Suprapubic skin (tissue), 4 donors: ENCODE results near the gene SAMD4B. TPM values are rescaled to one million over a fixed set of nuclear protein-coding genes. Genes with fewer than 3 reads are reported as not detected.
A peak's percentile ranks its signal among the peaks of the same experiment; 100 is the strongest.

Experiments used
- DNase-seq, 2 donors: peaks; one replicate each; pipeline ENCODE4 v3.0.0-alpha.2; 2019; ENCODE audit warnings: low spot score in 2 of 2
- H3K27ac ChIP-seq: fragments of 200-600 bp; sonication (generic); one replicate; pipeline ENCODE4 v1.5.1; 2019
- H3K27me3 ChIP-seq: fragments of 200-600 bp; sonication (generic); one replicate; pipeline ENCODE4 v1.5.1; 2019
- H3K36me3 ChIP-seq: fragments of 200-600 bp; sonication (generic); one replicate; pipeline ENCODE4 v1.5.1; 2019
- H3K4me1 ChIP-seq: fragments of 200-600 bp; sonication (generic); one replicate; pipeline ENCODE4 v1.5.1; 2019
- H3K4me3 ChIP-seq: fragments of 200-600 bp; sonication (generic); one replicate; pipeline ENCODE4 v1.5.1; 2019; ENCODE audit warnings: mild to moderate bottlenecking
- H3K9me3 ChIP-seq: fragments of 200-600 bp; sonication (generic); one replicate; pipeline ENCODE4 v1.5.1; 2019
- EP300 ChIP-seq: sonication (generic); formaldehyde crosslinking; IDR thresholded peaks from one replicate; pipeline ENCODE4 v1.6.1; 2017; ENCODE audit warnings: antibody characterized with exemption
- POLR2A ChIP-seq, 2 donors: fragments of 450-650 bp; IDR thresholded peaks; one replicate each; pipeline ENCODE4 v1.6.1; 2017; ENCODE audit warnings: antibody characterized with exemption in 2 of 2, mild to moderate bottlenecking in 2 of 2, moderate library complexity in 2 of 2
- POLR2AphosphoS5 ChIP-seq, 3 donors: sonication (generic); formaldehyde crosslinking; IDR thresholded peaks; one replicate each; pipeline ENCODE4 v1.6.1; 2017; ENCODE audit warnings: antibody characterized with exemption in 3 of 3
- WGBS: methylation state at CpG from one replicate; pipeline ENCODE4 v1.1.5; 2018; 5-methylcytosine and 5-hydroxymethylcytosine counted together
- total RNA-seq, 4 donors: library from RNA; depleted of rRNA; stranded (reverse); fragments of >200 nt; gene quantifications; one replicate each; pipeline ENCODE4 v1.1.0, GENCODE V29; 2016
- TF ChIP-seq, protein P1 (sequence below), 2 donors: fragments of 200-600 bp in 1 of 2; fragments of 450-650 bp in 1 of 2; sonication (generic) in 1 of 2; IDR thresholded peaks; one replicate each; pipeline ENCODE4 v1.5.1; 2016 to 2019; ENCODE audit warnings: antibody characterized with exemption in 2 of 2, mild to moderate bottlenecking in 1 of 2, moderate library complexity in 1 of 2

Gene SAMD4B
- total RNA-seq, 4 donors from 2014 or later: 104 to 166 (median 113) TPM

DNA sequence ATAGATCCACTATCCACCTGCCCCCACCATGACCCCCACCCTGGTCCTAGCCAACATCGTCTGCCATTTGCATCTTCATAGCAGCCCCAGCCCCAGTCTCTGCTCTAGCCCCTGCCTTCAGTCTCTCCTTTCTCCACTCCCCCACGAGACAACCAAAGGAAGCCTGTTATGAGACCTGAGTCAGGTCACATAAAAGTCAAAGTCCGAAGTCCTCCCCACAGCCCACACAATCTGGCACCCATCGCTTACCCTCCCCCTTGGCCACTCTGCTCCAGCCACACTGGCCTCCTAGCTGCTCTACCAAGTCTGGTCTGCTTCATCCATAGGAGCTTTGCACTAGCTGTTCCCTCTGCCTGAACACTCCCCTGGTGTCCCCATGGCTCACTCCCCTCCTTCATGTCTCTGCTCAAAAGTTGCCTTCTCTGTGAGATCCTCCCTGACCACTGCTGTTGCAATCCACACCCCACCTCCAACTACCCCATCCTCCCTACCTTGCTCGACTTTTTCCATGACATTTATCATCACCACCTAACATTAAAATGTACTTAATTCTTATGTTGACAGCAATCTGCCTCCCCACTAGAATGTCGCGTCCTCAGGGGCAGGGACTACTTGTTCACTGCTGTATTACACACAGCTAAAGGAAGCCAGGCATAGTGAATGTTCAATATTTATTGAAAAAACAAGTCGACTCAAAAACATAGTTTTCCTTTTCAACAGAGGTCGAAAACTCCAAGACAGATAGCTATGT is 69.0 kb downstream of the SAMD4B start:
- Histone ChIP-seq H3K4me1 (peaks cover 46% of the 10 kb centered on the region), H3K9me3 (no peaks in the 10 kb centered on the region), H3K4me3 (peak overlapping the region; percentile 93), H3K36me3 (peaks cover 22% of the 10 kb centered on the region), H3K27ac (peak overlapping the region; percentile 100), H3K27me3 (no peaks in the 10 kb centered on the region)
- peak; percentile 84 to 90 for DNase-seq
- TF ChIP-seq, protein P1, sequence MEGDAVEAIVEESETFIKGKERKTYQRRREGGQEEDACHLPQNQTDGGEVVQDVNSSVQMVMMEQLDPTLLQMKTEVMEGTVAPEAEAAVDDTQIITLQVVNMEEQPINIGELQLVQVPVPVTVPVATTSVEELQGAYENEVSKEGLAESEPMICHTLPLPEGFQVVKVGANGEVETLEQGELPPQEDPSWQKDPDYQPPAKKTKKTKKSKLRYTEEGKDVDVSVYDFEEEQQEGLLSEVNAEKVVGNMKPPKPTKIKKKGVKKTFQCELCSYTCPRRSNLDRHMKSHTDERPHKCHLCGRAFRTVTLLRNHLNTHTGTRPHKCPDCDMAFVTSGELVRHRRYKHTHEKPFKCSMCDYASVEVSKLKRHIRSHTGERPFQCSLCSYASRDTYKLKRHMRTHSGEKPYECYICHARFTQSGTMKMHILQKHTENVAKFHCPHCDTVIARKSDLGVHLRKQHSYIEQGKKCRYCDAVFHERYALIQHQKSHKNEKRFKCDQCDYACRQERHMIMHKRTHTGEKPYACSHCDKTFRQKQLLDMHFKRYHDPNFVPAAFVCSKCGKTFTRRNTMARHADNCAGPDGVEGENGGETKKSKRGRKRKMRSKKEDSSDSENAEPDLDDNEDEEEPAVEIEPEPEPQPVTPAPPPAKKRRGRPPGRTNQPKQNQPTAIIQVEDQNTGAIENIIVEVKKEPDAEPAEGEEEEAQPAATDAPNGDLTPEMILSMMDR (IDR thresholded peaks at IDR 0.05): no peak
- TF ChIP-seq POLR2A (IDR thresholded peaks at IDR 0.05) (peak; percentile 60 to 65), EP300 (peak; percentile 71), POLR2AphosphoS5 (IDR thresholded peaks at IDR 0.05) (peak in 1 of 3 donors; percentile 66)
- WGBS: 15% methylated on average over 9 of the region's 9 CpGs

DNA sequence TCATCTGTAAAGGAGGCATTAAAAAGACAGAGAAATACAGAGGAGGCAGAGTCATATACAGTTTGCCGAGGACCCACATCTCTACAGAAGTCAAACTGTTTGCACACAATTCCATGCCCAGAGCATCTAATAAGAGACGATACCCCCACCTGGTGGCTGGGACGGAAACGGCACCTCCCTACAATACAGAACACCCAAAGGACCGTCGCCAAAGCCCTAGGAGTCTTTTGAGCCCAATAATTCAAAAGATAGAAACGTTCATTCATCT is 69.5 kb downstream of the SAMD4B start:
- peak; percentile 96 to 97 for DNase-seq
- TF ChIP-seq, protein P1 (IDR thresholded peaks at IDR 0.05): peak; percentile 86 to 100
- TF ChIP-seq POLR2A (IDR thresholded peaks at IDR 0.05): no peak
- no peaks in the 10 kb centered on the region for H3K9me3 ChIP-seq
- peaks cover 22% of the 10 kb centered on the region for H3K36me3 ChIP-seq
- peak overlapping the region; percentile 100 for H3K27ac ChIP-seq
- H3K27me3 ChIP-seq: no peaks in the 10 kb centered on the region
- peaks cover 45% of the 10 kb centered on the region for H3K4me1 ChIP-seq
- WGBS: 0% methylated on average over 7 of the region's 7 CpGs
- H3K4me3 ChIP-seq: peak overlapping the region; percentile 93

DNA sequence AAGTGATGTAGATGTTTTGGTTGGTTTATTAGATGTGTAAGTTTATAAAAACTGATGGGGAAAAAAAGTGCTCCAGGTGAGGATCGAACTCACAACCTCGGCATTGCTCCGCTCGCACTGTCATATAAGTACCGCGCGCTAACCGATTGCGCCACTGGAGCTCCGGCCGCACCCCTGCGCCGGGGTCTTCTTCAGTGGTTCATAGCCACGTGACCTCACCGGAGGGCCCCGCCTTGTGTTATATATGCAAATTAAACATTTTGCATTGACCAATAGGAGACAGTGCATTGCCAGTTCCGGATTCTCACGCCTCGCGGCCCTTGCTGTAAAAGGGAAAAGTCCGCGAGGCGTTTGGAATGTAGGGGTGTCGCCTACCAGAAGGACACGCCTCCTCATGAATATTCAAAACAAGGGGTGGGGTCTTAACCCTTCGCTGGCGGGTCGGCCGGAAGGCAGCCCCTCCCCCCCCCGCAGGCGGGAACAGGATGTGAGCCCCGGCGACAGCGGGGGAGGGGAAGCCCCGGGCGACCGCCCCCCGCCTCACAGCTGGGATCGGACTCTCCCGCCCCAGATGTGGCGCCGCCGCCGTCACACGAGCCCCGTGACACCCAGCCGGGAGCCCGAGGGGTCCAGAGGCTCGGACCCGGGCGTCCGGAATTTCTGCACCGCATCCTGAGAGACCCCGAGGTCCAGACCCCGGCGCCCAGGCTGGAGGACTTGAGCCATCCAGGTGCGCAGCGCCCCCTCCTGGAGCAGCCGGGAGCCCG is 70.1 kb downstream of the SAMD4B start, which contains the start of gene PLEKHG2:
TSS of gene PLEKHG2 (plus strand) at position 570 of the 767 bp plus-strand sequence. CDS start 1,418 bp downstream, outside the sequence.
- Histone ChIP-seq H3K9me3 (no peaks in the 10 kb centered on the region), H3K4me1 (peaks cover 45% of the 10 kb centered on the region), H3K27ac (peak within 1 kb of the TSS; percentile 100), H3K36me3 (peaks cover 19% of the 10 kb centered on the region), H3K27me3 (no peaks in the 10 kb centered on the region), H3K4me3 (peak within 1 kb of the TSS; percentile 93)
- TF ChIP-seq, protein P1 (IDR thresholded peaks at IDR 0.05): peak; percentile 67 to 83
- peak; percentile 95 to 100 (median 95) for TF ChIP-seq POLR2AphosphoS5 (IDR thresholded peaks at IDR 0.05)
- TF ChIP-seq EP300: no peak
- peak; percentile 94 to 97 for TF ChIP-seq POLR2A (IDR thresholded peaks at IDR 0.05)
- WGBS: 0% methylated on average over 22 of the region's 60 CpGs
- DNase-seq: peak; percentile 99

DNA sequence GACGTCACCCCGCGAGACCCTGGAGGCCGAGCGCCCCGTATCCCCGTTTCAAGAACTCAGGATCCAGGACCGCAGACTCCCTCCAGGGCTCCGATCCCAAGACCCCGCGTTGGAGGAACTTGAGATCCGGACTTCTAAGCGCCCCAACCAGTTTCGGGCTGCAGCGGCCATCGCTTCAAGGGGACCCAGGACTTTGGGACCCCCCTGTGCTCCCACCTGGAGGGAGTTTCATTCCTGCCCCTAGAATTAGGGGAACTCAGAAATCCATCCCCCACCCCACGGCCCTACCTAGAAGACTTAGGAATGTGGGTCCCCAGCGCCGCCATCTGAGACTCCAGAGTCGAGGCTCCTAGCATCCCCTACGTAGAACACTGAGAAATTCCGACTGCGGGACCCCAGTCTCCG is 70.6 kb downstream of the SAMD4B start:
- no peak for DNase-seq
- TF ChIP-seq POLR2A (IDR thresholded peaks at IDR 0.05) (no peak), EP300 (no peak), POLR2AphosphoS5 (IDR thresholded peaks at IDR 0.05) (no peak)
- TF ChIP-seq, protein P1 (IDR thresholded peaks at IDR 0.05): no peak
- H3K4me3 ChIP-seq: peak overlapping the region; percentile 93
- peak overlapping the region; percentile 81 for H3K27ac ChIP-seq
- no peaks in the 10 kb centered on the region for H3K9me3 ChIP-seq
- H3K36me3 ChIP-seq: peaks cover 19% of the 10 kb centered on the region
- WGBS: 3% methylated on average over 8 of the region's 24 CpGs
- peaks cover 45% of the 10 kb centered on the region for H3K4me1 ChIP-seq
- H3K27me3 ChIP-seq: no peaks in the 10 kb centered on the region
